ENCODE measurements around the gene KCNA3. TPM values are rescaled to one million over a fixed set of nuclear protein-coding genes. Genes with fewer than 3 reads are reported as not detected.

Gene KCNA3
- total and polyA plus RNA-seq, 9 of the 15 experiments (the other 6 are each of a cell fraction or from before 2014, with no cell fraction given), result not detected

DNA sequence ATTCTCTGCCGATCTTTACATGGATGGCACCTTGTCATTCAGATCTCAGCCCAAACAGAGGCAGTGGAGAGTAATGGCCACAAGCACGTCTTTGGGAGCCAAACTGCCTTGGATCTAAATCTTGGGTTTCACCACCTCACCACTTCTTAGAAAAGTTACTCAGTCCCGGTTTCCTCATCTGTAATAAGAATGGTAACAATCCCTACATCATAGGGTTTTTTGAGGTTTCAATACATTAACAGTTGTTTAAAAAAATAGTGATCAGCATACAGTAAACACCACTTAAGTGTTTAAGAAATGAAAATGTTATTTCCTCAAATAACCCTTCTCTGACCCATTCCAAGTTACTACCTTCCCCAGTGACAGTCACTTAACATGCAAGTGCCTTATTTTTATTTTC lies 38.5 kb upstream of the KCNA3 start:
- no peak for TF ChIP-seq HNRNPH1 (optimal IDR thresholded peaks at IDR 0.05; ENCODE audit: low read depth, low read length)
- TF ChIP-seq ZNF699 (CRISPR knock-in tag; IDR thresholded peaks at IDR 0.05; ENCODE audit: insufficient replicate concordance), result no peak
- no peak for TF ChIP-seq NCOR1 (IDR thresholded peaks at IDR 0.05)
- TF ChIP-seq TEAD2 (tag; IDR thresholded peaks at IDR 0.05), result no peak
- TF ChIP-seq MCM7 (IDR thresholded peaks at IDR 0.05), result no peak
- TF ChIP-seq, protein P1, sequence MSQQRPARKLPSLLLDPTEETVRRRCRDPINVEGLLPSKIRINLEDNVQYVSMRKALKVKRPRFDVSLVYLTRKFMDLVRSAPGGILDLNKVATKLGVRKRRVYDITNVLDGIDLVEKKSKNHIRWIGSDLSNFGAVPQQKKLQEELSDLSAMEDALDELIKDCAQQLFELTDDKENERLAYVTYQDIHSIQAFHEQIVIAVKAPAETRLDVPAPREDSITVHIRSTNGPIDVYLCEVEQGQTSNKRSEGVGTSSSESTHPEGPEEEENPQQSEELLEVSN (IDR thresholded peaks at IDR 0.05; ENCODE audit: borderline replicate concordance in 1 of 2, extremely low read depth in 1 of 2, insufficient read depth in 1 of 2, insufficient read length in 1 of 2, low read depth in 1 of 2, low read length in 1 of 2, poor library complexity in 1 of 2, severe bottlenecking in 1 of 2), result no peak
- TF ChIP-seq HDAC2 (IDR thresholded peaks at IDR 0.05), result no peak
- no peak for TF ChIP-seq FOXA3 (CRISPR knock-in tag; conservative IDR thresholded peaks at IDR 0.05 in 1 of 2, IDR thresholded peaks at IDR 0.05 in 1 of 2)
- TF ChIP-seq SP2 (IDR thresholded peaks at IDR 0.05; ENCODE audit: extremely low read depth, low read depth, low read length, poor library complexity, severe bottlenecking), result no peak
- TF ChIP-seq TGIF2 (CRISPR knock-in tag; IDR thresholded peaks at IDR 0.05), result no peak
- TF ChIP-seq POLR2AphosphoS2 (IDR thresholded peaks at IDR 0.05; ENCODE audit: low read length), result no peak
- no peak for TF ChIP-seq FOXA1 (IDR thresholded peaks at IDR 0.05; ENCODE audit: borderline replicate concordance)
- TF ChIP-seq, protein P2, sequence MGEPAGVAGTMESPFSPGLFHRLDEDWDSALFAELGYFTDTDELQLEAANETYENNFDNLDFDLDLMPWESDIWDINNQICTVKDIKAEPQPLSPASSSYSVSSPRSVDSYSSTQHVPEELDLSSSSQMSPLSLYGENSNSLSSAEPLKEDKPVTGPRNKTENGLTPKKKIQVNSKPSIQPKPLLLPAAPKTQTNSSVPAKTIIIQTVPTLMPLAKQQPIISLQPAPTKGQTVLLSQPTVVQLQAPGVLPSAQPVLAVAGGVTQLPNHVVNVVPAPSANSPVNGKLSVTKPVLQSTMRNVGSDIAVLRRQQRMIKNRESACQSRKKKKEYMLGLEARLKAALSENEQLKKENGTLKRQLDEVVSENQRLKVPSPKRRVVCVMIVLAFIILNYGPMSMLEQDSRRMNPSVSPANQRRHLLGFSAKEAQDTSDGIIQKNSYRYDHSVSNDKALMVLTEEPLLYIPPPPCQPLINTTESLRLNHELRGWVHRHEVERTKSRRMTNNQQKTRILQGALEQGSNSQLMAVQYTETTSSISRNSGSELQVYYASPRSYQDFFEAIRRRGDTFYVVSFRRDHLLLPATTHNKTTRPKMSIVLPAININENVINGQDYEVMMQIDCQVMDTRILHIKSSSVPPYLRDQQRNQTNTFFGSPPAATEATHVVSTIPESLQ (CRISPR knock-in tag; IDR thresholded peaks at IDR 0.05), result no peak
- no peak for TF ChIP-seq ZNF79 (CRISPR knock-in tag; IDR thresholded peaks at IDR 0.05; ENCODE audit: low read depth)
- TF ChIP-seq, protein P3, sequence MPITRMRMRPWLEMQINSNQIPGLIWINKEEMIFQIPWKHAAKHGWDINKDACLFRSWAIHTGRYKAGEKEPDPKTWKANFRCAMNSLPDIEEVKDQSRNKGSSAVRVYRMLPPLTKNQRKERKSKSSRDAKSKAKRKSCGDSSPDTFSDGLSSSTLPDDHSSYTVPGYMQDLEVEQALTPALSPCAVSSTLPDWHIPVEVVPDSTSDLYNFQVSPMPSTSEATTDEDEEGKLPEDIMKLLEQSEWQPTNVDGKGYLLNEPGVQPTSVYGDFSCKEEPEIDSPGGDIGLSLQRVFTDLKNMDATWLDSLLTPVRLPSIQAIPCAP (CRISPR knock-in tag; IDR thresholded peaks at IDR 0.05; ENCODE audit: borderline replicate concordance), result no peak
- ATAC-seq (no peak), FAIRE-seq (no peak), DNase-seq (ENCODE audit: extremely low read depth in 1 of 4, low spot score in 3 of 4) (no peak)
- Histone ChIP-seq H3K4me2 (ENCODE audit: insufficient read depth, low read length) (no peak overlapping the region), H3K79me2 (ENCODE audit: control insufficient read depth, insufficient read depth, low read length) (no peaks in the 10 kb centered on the region), H2AFZ (ENCODE audit: low read depth, low read length) (no peak overlapping the region), H3K27ac (ENCODE audit: extremely low read depth, low read depth, low read length) (no peak overlapping the region), H3K27me3 (ENCODE audit: control insufficient read depth in 2 of 2, insufficient read depth in 2 of 2, low read length in 2 of 2) (peaks cover 0 to 2% of the 10 kb centered on the region in 2 experiments; a peak in 3 of 5 replicates), H3K4me1 (replicated peaks in 1 of 2; ENCODE audit: control insufficient read depth in 2 of 2, insufficient read depth in 2 of 2, low read length in 2 of 2) (peaks cover 0 to 2% of the 10 kb centered on the region in 2 experiments; a peak in 1 of 5 replicates), H3K9ac (ENCODE audit: insufficient read depth in 1 of 2, low read depth in 2 of 2, low read length in 2 of 2) (no peak overlapping the region), H4K20me1 (replicated peaks; ENCODE audit: control insufficient read depth, insufficient read depth, low read length) (no peaks in the 10 kb centered on the region), H3K9me1 (ENCODE audit: control insufficient read depth, insufficient read depth, low read length) (no peaks in the 10 kb centered on the region), H3K36me3 (ENCODE audit: control insufficient read depth, insufficient read depth, low read length) (no peaks in the 10 kb centered on the region), H3K9me3 (replicated peaks; ENCODE audit: control insufficient read depth, insufficient read depth, low read depth, low read length) (no peaks in the 10 kb centered on the region), H3K4me3 (no peak overlapping the region)
- no TSS peak for BruUV-seq (replicated peaks)
- intact Hi-C loops (cut with micrococcal nuclease), result no loop called here
- POLR2A ChIA-PET, result no interaction called here
- in situ Hi-C loops (cut with MboI), result no loop called here
- CTCF ChIA-PET (ENCODE audit: low intra/inter-chr PET ratio), result no interaction called here
- 0% methylated on average over 3 of the region's 3 CpGs for WGBS (ENCODE audit: insufficient coverage, low coverage, missing lambda C conversion rate)
